Measurements from ENCODE around the gene LMO2.

- no peak for TF ChIP-seq CTCF (IDR thresholded peaks at IDR 0.05)
- no peak for TF ChIP-seq POLR2A (IDR thresholded peaks at IDR 0.05)
- no peak for TF ChIP-seq EP300 (IDR thresholded peaks at IDR 0.05)
- peak in 1 of 2 donors; percentile 35 for TF ChIP-seq POLR2AphosphoS5 (IDR thresholded peaks at IDR 0.05)
Observed at GRCh38 chr11:33932721-33933120, 40.8 kb upstream of the LMO2 start.
